HG03521 (cell line): ENCODE results near the gene LRRC3B.

ENCODE experiments used
- ATAC-seq: cut with Tn5 transposase; IDR thresholded peaks from one replicate; pipeline ENCODE4 v1.9.1; 2021; ENCODE audit warnings: mild to moderate bottlenecking, moderate library complexity; ENCODE audit not compliant: unreplicated experiment

LRRC3B gene

DNA sequence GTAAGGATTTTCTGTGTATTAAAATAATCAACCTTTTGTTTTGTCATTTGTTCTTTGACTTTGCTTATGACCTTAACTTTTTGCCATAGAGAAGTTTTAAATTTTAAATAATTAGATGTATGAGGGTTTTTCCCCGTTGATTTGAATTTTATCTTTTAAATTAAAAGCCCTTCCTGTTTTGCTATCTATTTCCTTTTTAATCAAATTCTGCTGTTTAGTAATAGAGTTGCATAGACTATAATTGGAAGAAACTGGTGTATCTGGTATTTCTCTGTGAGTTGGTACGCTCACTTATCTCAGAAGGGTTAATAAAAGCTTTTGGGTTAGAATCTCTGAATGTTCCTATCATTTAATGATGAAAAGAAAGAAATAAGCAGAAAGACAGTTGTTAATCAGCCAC lies 82.2 kb downstream of the LRRC3B start:
- no peak for ATAC-seq

DNA sequence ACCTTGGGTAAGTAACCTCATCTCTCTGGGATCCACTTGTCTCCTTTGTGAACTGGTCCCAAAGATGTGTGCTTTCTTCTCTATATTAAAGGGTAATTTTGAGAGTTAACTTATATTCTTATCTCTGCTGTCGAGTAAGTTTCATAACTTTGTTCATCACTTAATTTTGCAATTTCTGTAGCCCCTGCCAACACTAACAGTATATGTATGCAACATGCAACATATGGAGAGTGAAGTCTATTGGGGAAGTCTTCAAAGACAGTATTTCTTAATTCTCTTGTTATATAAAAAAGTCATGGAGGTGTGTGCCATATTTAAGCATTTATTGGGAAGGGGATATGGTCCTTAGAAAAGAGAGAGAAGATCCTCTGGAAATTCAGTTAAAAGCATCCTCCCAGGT lies 85.9 kb downstream of the LRRC3B start:
- ATAC-seq, result no peak

DNA sequence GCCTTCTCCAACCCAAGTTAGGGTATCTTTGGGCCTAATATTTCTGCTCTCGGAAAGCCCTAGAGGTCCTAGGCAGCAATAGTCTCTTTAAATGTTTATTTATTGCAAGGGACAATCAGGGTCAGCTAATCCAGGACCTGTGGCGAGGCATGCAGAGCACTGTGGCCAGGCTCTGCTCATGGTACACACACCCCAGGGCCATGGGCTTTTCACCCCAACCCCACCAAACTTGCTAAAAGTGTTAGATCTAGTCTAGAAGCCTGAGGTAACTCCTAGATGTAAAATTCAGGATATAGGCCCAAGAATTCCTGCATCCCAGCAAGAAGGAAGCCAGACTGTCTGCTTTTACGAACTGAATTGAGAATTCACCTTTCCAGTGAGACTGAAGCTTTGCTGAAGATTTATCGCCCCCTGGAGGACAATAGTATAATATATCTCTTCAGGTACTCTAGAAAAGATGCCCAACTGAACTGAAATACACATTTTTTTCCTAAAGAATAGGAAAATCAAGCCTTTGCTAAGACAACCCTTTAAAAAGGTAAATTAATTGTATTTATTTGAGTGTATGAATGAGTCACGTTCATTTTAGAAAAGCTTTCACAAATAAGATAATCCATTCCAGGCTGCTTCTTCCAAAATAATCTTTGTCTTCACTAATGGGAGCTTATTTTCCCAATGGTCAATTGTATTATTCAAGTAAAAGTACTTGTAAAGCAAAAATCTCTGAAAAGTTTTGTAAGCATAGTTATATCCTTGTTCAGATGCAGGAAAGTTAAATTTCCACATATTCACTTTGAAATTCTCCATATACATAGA lies 89.8 kb downstream of the LRRC3B start:
- ATAC-seq, result no peak

DNA sequence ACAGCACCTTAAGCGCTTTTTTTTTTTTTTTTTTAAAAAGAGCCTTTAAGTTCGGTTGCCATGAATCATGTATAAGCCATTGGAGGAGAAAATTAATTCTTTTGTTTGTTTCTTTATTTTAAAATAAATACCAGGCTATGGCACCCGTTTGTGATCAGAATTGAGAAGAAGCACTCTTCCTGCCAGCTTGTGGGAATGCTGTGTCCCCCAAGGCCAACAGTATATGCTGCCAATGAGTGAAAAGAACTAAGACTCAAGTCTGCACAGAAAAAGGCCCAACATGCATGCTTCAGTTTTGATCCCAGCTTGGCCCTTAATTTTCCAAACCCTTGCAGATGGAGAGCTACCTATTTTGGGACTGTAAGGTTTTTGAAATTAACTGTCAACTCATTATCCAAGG lies 90.5 kb downstream of the LRRC3B start:
- no peak for ATAC-seq

DNA sequence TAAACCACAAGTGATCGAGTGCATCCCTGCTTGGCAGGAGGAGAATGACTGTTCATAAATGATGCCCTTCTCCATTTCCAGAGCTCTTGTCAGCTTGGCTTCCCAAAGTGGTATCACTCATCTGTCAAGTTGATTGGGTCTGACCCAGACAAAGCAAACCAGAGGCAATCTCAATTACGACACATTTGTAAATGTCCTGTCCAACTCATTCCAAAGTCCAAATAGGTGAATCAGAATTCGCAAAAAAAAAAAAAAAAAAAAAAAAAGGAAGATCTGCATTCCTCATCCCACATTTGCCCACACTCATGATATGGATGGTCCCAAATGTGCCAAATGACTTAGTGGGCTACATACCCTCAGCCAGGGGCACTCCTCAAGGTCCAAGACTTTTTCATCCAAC lies 91.9 kb downstream of the LRRC3B start:
- ATAC-seq, result no peak

DNA sequence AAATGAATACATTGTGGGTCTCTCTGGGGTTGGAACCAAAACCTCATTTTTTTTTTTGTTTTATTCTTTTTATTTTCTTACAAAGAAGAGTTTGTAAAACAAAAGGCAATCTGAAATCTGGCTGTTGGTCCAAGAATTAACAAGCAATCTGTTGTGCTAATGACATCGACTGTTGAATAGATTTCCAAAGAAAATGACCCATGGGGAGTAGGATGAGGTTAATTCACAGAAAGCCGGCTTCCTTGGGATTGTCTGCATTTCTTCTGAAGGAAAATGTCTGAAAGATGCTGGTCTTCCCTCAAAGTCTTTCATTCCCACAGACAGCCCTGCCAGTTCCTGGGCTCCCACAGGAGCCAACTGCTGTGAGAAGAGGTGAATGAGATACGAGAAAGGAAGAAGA lies 92.9 kb downstream of the LRRC3B start:
- no peak for ATAC-seq

DNA sequence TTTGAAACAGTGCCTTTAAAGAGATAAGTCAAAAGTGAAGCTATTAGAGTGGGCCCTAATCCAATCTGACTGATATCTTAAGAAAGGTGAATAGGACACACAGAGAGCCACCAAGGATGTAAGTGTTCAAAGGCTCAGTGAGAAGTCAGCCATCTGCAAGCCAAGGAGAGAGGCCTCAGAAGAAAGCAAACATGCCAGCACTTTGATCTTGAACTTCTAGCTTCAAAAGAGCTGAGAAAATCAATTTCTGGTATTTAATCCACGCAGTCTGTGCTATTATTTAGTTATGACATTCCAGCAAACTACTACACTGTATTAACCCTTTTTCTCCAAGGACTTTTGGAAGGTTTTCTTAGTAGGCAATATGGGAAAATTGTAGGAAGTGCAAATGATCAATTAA lies 95.7 kb downstream of the LRRC3B start:
- ATAC-seq, result no peak

DNA sequence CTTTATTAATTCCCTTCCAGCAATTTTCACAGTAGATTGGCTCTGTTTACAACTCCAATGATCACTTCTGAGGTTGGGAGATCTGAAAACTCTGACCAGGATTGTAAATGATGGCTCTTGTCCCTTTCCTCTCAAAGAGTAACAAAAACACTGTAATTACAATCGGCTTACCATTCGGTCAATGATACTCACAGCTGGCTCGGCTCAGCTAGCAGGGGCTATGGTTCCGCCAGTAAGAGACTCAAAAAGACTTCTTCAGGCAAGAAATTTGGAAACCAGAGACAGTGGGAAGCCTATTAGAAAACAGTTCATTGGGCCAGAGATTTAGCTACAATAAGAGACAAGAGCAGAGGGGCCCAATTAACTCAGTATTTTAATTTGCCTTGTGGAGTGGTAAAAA lies 96.6 kb downstream of the LRRC3B start:
- ATAC-seq, result no peak

DNA sequence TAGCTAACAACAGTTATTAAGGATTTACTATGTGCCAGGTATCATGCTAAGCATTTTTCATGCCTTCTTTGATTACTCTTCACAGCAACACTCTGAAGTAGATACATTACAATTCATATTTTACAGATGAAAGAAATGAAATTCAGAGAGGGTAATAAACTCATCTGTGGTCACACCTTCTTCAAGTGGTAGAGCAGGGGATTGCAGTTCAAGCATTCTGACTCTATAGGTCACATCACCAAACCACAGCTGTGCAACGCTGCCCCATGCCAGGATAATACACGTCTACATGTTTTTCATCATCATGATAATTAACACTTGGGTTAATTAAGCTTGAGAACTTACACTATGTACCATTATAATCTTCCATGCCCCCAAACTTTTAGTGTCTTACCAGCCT lies 98.5 kb downstream of the LRRC3B start:
- ATAC-seq, result no peak

DNA sequence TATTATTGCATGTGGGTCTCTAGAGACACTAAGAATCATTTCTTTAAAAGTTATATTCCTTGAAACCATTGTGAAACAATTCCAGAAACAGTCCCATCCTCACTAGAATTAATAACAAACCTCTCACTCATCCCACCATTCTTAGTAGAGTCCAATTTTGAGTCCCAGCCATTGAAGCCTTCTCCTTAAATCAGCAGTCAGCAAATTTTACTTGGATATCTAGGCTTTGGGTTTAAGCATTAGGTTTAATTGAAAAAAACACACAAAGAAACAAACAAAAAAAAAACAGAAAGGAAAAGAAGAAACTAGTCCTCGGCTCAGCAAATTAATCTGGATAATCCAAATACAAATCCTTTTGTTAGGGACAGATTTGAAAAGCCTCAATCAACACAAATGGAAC lies 109.3 kb downstream of the LRRC3B start:
- no peak for ATAC-seq

DNA sequence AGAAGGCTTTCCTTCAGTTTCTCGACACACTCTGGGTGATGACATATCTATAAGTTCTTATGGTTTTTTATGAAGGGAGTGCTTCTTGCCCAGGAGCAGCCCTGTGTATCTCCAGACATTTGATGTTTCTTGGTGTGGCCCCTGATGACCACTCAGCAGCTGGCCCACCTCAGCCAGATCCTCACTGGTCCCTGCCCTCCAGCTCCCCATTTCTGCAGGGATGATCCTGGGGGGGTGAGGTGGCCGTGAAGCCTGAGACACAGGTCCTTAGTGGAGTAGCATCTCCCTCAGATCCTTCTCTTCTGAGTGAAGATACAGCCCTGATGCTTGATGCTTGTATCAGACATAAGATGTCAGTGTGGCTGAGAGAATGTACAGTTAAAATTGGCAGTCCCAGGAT lies 127.7 kb downstream of the LRRC3B start:
- no peak for ATAC-seq

DNA sequence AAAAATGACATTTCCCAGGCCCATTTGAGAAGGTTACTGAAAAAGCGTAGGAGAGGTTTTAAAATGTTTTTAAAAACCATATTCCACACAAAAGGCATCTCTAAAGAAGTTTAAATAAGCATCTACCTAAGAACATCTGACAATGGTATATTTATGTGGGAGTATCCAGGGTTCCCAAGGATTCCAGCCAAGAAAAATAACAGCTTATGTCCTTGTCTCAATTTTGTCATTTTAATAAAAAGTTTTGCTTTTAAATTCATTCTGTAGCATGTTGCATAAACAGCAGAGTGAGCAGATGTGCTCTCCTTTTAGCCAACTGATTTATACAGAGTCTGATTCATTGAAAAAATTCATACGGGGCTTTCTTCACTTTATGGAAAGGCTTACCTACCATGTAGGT lies 129.9 kb downstream of the LRRC3B start:
- ATAC-seq, result no peak

DNA sequence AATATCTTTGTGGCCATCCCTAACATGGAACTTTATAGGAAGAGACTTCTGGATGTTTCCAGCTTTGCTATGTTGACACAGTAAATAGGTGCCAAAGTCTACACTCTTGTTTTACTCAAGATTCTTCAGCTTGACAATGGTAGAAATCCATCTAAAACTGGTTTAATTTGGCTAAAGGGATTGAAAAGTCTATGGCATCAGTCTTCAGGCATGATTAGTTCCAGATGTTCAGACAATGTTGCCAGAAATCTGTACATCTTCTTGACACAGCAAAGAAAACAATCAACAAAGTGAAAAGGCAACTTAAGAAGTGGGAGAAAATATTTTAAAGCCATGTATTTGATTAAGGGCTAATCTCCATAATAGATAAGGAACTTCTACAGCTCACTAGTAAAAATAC lies 130.5 kb downstream of the LRRC3B start:
- no peak for ATAC-seq

DNA sequence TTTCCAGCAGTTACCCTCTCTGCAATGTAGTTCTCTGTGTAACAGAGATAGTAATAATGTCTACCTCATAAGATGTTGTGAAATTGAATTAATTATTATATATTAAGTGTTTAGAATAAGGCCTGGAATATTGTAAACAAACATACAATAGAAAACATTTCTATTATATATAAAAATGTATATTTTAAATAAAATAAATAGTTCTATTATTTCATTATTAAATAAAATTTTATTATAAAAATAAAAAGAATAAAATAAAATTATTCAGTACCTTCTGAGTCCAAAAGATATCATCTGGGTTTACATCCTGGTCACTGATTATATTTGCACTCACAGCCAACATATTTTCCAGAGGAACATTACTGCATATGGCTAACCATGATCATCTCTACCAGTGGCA lies 135.4 kb downstream of the LRRC3B start:
- ATAC-seq, result no peak
